ENCODE data around the gene RAB44.

GRCh38 chr6:36659271-36659670 is 38.4 kb upstream of the RAB44 start:
- no peak for TF ChIP-seq CTCF (IDR thresholded peaks at IDR 0.05)
- no peak for TF ChIP-seq POLR2A (IDR thresholded peaks at IDR 0.05)

All from adrenal gland (tissue), 5 donors.